ENCODE measurements around the gene ADAMTS8. TPM values are rescaled to one million over a fixed set of nuclear protein-coding genes. Genes with fewer than 3 reads are reported as not detected.

Gene ADAMTS8
- total RNA-seq, 1 experiment from 2014 or later = 0.07 TPM

DNA sequence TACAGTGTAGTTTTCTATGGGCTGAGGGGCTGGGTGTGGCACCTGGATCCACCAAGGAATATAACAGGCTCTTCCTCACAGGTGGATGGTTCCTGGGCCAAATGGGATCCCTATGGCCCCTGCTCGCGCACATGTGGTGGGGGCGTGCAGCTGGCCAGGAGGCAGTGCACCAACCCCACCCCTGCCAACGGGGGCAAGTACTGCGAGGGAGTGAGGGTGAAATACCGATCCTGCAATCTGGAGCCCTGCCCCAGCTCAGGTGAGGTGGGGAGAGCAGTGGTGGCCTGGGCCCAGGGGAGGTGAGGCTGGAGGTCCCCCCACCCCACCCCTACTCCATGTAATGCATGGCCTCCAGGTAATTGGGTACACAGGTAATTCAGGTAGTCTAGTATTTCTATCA, 40.8 kb upstream of the ADAMTS8 start:
- DNase-seq (ENCODE audit: low read depth, low spot score) = no peak

More for the DNA sequence above, 40.8 kb upstream of the ADAMTS8 start:
- Histone ChIP-seq H3K36me3 (ENCODE audit: control insufficient read depth in 1 of 2, insufficient read depth in 2 of 2, low read length in 2 of 2) (no peaks in the 10 kb centered on the region), H3K9ac (ENCODE audit: low read length) (no peak overlapping the region), H3K4me3 (replicated peaks in 1 of 2; ENCODE audit: low read depth in 1 of 2, low read length in 2 of 2) (no peak overlapping the region), H3K4me2 (ENCODE audit: low read length) (no peak overlapping the region), H3K9me2 (ENCODE audit: insufficient read depth) (no peaks in the 10 kb centered on the region), H3K4me1 (ENCODE audit: control insufficient read depth in 1 of 2, insufficient read depth in 2 of 2, low read length in 2 of 2) (no peaks in the 10 kb centered on the region), H3K27ac (ENCODE audit: low read depth, low read length) (no peak overlapping the region), H4K20me1 (ENCODE audit: insufficient read depth) (no peaks in the 10 kb centered on the region), H3K79me2 (ENCODE audit: insufficient read depth, low read length) (no peaks in the 10 kb centered on the region), H3K27me3 (ENCODE audit: insufficient read depth, low read length) (no peaks in the 10 kb centered on the region), H3K9me3 (ENCODE audit: control insufficient read depth in 1 of 2, insufficient read depth in 1 of 2, low read depth in 1 of 2, low read length in 2 of 2) (no peaks in the 10 kb centered on the region), H2AFZ (ENCODE audit: low read depth, low read length, poor library complexity, severe bottlenecking) (no peak overlapping the region)
- BruUV-seq (replicated peaks) = no TSS peak
- TF ChIP-seq, protein P1, sequence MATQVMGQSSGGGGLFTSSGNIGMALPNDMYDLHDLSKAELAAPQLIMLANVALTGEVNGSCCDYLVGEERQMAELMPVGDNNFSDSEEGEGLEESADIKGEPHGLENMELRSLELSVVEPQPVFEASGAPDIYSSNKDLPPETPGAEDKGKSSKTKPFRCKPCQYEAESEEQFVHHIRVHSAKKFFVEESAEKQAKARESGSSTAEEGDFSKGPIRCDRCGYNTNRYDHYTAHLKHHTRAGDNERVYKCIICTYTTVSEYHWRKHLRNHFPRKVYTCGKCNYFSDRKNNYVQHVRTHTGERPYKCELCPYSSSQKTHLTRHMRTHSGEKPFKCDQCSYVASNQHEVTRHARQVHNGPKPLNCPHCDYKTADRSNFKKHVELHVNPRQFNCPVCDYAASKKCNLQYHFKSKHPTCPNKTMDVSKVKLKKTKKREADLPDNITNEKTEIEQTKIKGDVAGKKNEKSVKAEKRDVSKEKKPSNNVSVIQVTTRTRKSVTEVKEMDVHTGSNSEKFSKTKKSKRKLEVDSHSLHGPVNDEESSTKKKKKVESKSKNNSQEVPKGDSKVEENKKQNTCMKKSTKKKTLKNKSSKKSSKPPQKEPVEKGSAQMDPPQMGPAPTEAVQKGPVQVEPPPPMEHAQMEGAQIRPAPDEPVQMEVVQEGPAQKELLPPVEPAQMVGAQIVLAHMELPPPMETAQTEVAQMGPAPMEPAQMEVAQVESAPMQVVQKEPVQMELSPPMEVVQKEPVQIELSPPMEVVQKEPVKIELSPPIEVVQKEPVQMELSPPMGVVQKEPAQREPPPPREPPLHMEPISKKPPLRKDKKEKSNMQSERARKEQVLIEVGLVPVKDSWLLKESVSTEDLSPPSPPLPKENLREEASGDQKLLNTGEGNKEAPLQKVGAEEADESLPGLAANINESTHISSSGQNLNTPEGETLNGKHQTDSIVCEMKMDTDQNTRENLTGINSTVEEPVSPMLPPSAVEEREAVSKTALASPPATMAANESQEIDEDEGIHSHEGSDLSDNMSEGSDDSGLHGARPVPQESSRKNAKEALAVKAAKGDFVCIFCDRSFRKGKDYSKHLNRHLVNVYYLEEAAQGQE (IDR thresholded peaks at IDR 0.05; ENCODE audit: low read depth) = no peak
- no peak for TF ChIP-seq YY1 (IDR thresholded peaks at IDR 0.05; ENCODE audit: extremely low read depth, insufficient replicate concordance, low read depth, low read length)
- no peak for TF ChIP-seq SIN3A (IDR thresholded peaks at IDR 0.05; ENCODE audit: low read depth)
- no peak for TF ChIP-seq ZNF274 (IDR thresholded peaks at IDR 0.05; ENCODE audit: low read depth, low read length)
- no peak for TF ChIP-seq POLR2A (IDR thresholded peaks at IDR 0.05; ENCODE audit: borderline replicate concordance, extremely low read depth, insufficient read depth, insufficient read length)
- no peak for TF ChIP-seq POLR2AphosphoS5 (IDR thresholded peaks at IDR 0.05; ENCODE audit: low read depth, low read length)
- TF ChIP-seq, protein P2, sequence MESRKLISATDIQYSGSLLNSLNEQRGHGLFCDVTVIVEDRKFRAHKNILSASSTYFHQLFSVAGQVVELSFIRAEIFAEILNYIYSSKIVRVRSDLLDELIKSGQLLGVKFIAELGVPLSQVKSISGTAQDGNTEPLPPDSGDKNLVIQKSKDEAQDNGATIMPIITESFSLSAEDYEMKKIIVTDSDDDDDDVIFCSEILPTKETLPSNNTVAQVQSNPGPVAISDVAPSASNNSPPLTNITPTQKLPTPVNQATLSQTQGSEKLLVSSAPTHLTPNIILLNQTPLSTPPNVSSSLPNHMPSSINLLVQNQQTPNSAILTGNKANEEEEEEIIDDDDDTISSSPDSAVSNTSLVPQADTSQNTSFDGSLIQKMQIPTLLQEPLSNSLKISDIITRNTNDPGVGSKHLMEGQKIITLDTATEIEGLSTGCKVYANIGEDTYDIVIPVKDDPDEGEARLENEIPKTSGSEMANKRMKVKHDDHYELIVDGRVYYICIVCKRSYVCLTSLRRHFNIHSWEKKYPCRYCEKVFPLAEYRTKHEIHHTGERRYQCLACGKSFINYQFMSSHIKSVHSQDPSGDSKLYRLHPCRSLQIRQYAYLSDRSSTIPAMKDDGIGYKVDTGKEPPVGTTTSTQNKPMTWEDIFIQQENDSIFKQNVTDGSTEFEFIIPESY (IDR thresholded peaks at IDR 0.05; ENCODE audit: extremely low read depth, insufficient replicate concordance, low read length) = no peak
- TF ChIP-seq EZH2phosphoT487 (IDR thresholded peaks at IDR 0.05; ENCODE audit: borderline replicate concordance) = no peak
- TF ChIP-seq SP1 (IDR thresholded peaks at IDR 0.05; ENCODE audit: low read depth) = no peak
- TF ChIP-seq TCF7L2 (IDR thresholded peaks at IDR 0.05; ENCODE audit: borderline replicate concordance, extremely low read depth, insufficient read depth, insufficient read length) = no peak
- TF ChIP-seq CEBPB (IDR thresholded peaks at IDR 0.05; ENCODE audit: low read depth) = no peak
- TF ChIP-seq JUND (IDR thresholded peaks at IDR 0.05) = no peak
- TF ChIP-seq ELF1 (IDR thresholded peaks at IDR 0.05; ENCODE audit: borderline replicate concordance, low read depth) = no peak
- no peak for TF ChIP-seq SRF (IDR thresholded peaks at IDR 0.05; ENCODE audit: low read depth)
- no peak for TF ChIP-seq CBX3 (IDR thresholded peaks at IDR 0.05; ENCODE audit: low read depth)
- no peak for TF ChIP-seq EZH2 (IDR thresholded peaks at IDR 0.05)
- TF ChIP-seq EGR1 (IDR thresholded peaks at IDR 0.05; ENCODE audit: low read depth) = no peak
- no peak for TF ChIP-seq RAD21 (IDR thresholded peaks at IDR 0.05; ENCODE audit: low read depth)
- TF ChIP-seq FOSL1 (IDR thresholded peaks at IDR 0.05; ENCODE audit: low read depth) = no peak
- intact Hi-C loops (cut with micrococcal nuclease) = no loop called here
- POLR2A ChIA-PET = no interaction called here
- RAD21 ChIA-PET (ENCODE audit: low non-redundant PET in 1 of 2, low total read pairs in 2 of 2, uncharacterized antibody in 2 of 2, unreplicated experiment in 2 of 2) = no interaction called here
- no peak for ATAC-seq
- CTCF ChIA-PET = no interaction called here

Data from HCT116 (cell line).